ENCODE results near the gene C10orf105.

Gene C10orf105

GRCh38 chr10:71696628-71697326 is 22.8 kb downstream of the C10orf105 start:
- peak; percentile 79 for DNase-seq

GRCh38 chr10:71695502-71696476 is 23.8 kb downstream of the C10orf105 start:
- no peak for DNase-seq

GRCh38 chr10:71694567-71694968 is 25.0 kb downstream of the C10orf105 start:
- peak; percentile 92 for DNase-seq

GRCh38 chr10:71694039-71694501 is 25.5 kb downstream of the C10orf105 start:
- no peak for DNase-seq

GRCh38 chr10:71693377-71693776 is 26.2 kb downstream of the C10orf105 start:
- DNase-seq: no peak

GRCh38 chr10:71692598-71693306 is 26.8 kb downstream of the C10orf105 start:
- DNase-seq: no peak

- DNase-seq: no peak
These were observed 28.2 kb downstream of the C10orf105 start for GRCh38 chr10:71691405-71691804.

GRCh38 chr10:71690094-71690720 is 29.4 kb downstream of the C10orf105 start:
- DNase-seq: no peak

- DNase-seq: no peak
These were observed 31.3 kb downstream of the C10orf105 start for GRCh38 chr10:71688256-71688655.

GRCh38 chr10:71687480-71687879 is 32.1 kb downstream of the C10orf105 start:
- DNase-seq: no peak

- no peak for DNase-seq
These were observed 32.5 kb downstream of the C10orf105 start for GRCh38 chr10:71687077-71687476.

GRCh38 chr10:71685554-71686232 is 33.9 kb downstream of the C10orf105 start:
- no peak for DNase-seq

- DNase-seq: peak; percentile 65
These were observed 35.0 kb downstream of the C10orf105 start for GRCh38 chr10:71684356-71685173.

- no peak for DNase-seq
These were observed 36.3 kb downstream of the C10orf105 start for GRCh38 chr10:71683301-71683700.

- DNase-seq: no peak
These were observed 37.6 kb downstream of the C10orf105 start for GRCh38 chr10:71681977-71682376.

GRCh38 chr10:71679425-71679824 is 40.2 kb downstream of the C10orf105 start:
- no peak for DNase-seq

GRCh38 chr10:71678057-71678805 is 41.3 kb downstream of the C10orf105 start:
- no peak for DNase-seq

GRCh38 chr10:71677261-71677660 is 42.3 kb downstream of the C10orf105 start:
- no peak for DNase-seq

- DNase-seq: no peak
These were observed 44.1 kb downstream of the C10orf105 start for GRCh38 chr10:71675295-71675970.

Data from hematopoietic multipotent progenitor cell treated with erythropoietin and hydrocortisone succinate and interleukin-3 and kit ligand, for 4 days (in vitro differentiated cells).